ENCODE measurements around the gene TOLLIP.
"Not testable (repeated sequence)": the region's sequence is repeated elsewhere in the genome, so short reads cannot be mapped to it uniquely, and the experiment has no call there.

Gene TOLLIP

DNA sequence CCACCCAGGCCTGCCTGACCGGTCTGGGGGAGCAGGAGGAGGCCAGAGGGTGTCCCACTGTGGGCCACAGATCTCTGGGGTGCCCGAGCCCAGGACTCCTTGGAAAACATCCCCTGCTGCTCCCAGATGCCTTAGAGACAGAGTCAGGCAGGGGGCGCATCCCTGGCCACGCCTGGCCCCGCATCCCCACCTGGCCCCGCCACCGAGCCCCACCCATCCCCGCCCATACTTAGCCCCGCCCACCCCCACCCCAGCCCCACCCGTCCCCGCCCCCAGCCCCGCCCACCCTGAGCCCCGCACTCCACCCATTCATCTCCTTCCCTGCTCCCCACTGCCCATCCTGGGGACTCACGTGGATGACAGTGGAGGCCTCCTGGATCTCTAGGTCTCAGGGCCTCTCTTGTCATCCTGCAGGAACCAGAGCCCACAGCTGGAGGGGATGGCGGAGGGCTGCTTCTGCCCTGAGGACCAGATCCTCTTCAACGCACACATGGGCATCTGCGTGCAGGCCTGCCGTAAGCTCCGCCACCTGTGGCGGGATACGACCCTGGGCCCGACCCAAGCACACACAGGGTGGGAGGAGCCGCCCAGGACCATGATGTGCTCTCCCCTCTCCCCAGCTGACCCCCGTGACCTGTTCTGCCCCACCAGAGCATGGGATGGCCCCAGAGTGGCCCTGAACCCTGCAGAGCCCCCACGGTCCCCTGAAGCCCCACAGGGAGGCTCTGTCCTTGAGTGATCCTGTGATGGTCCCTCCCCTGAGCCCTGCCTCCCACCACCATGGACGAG is 53.0 kb downstream of the TOLLIP start:
- Histone ChIP-seq H3K4me3 (ENCODE audit: low read length) (no peak overlapping the region), H3K9me3 (ENCODE audit: control insufficient read depth, low read length) (no peaks in the 10 kb centered on the region), H3K27me3 (replicated peaks; ENCODE audit: control insufficient read depth, insufficient read depth, low read length) (peaks cover 3% of the 10 kb centered on the region), H3K9ac (ENCODE audit: low read length) (no peak overlapping the region), H3K4me1 (ENCODE audit: control insufficient read depth, insufficient read depth, low read length) (no peaks in the 10 kb centered on the region), H3K36me3 (ENCODE audit: control insufficient read depth, insufficient read depth, low read length, severe bottlenecking) (no peaks in the 10 kb centered on the region)
- no peak for DNase-seq (ENCODE audit: low read depth)

DNA sequence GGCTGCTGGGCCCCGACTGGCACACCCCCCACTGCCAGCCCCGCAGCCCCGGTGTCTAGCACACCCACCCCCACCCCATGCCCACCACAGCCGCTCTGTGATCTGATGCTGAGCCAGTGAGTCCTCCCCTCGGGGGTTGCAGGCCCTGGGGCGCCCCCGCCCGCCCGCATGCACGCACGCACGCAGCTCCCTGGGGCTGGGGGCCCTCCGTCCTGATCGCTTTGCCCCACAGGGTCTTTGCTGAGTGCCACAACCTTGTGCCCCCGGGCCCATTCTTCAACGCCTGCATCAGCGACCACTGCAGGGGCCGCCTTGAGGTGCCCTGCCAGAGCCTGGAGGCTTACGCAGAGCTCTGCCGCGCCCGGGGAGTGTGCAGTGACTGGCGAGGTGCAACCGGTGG is 54.3 kb downstream of the TOLLIP start:
- H3K9me3 ChIP-seq (ENCODE audit: control insufficient read depth, low read length): no peaks in the 10 kb centered on the region
- H3K9ac ChIP-seq (ENCODE audit: low read length): no peak overlapping the region
- H3K36me3 ChIP-seq (ENCODE audit: control insufficient read depth, insufficient read depth, low read length, severe bottlenecking): no peaks in the 10 kb centered on the region
- H3K4me1 ChIP-seq (ENCODE audit: control insufficient read depth, insufficient read depth, low read length): no peaks in the 10 kb centered on the region
- no peak overlapping the region for H3K4me3 ChIP-seq (ENCODE audit: low read length)
- no peak for DNase-seq (ENCODE audit: low read depth)
- H3K27me3 ChIP-seq (replicated peaks; ENCODE audit: control insufficient read depth, insufficient read depth, low read length): peaks cover 3% of the 10 kb centered on the region

DNA sequence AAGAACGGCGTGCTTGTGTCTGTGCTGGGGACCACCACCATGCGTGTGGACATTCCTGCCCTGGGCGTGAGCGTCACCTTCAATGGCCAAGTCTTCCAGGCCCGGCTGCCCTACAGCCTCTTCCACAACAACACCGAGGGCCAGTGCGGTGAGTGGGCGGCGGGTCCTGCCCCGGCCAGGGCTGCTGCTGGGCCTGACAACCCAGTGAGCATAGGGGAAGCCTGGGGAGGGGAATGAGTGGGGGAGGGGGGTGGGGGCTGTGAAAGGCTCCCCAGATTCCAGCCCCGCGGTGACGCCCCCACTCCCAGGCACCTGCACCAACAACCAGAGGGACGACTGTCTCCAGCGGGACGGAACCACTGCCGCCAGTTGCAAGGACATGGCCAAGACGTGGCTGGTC is 54.7 kb downstream of the TOLLIP start:
- Histone ChIP-seq H3K4me3 (ENCODE audit: low read length) (no peak overlapping the region), H3K4me1 (ENCODE audit: control insufficient read depth, insufficient read depth, low read length) (no peaks in the 10 kb centered on the region), H3K36me3 (ENCODE audit: control insufficient read depth, insufficient read depth, low read length, severe bottlenecking) (no peaks in the 10 kb centered on the region), H3K9me3 (ENCODE audit: control insufficient read depth, low read length) (no peaks in the 10 kb centered on the region), H3K9ac (ENCODE audit: low read length) (no peak overlapping the region), H3K27me3 (replicated peaks; ENCODE audit: control insufficient read depth, insufficient read depth, low read length) (peaks cover 3% of the 10 kb centered on the region)
- DNase-seq (ENCODE audit: low read depth): no peak

DNA sequence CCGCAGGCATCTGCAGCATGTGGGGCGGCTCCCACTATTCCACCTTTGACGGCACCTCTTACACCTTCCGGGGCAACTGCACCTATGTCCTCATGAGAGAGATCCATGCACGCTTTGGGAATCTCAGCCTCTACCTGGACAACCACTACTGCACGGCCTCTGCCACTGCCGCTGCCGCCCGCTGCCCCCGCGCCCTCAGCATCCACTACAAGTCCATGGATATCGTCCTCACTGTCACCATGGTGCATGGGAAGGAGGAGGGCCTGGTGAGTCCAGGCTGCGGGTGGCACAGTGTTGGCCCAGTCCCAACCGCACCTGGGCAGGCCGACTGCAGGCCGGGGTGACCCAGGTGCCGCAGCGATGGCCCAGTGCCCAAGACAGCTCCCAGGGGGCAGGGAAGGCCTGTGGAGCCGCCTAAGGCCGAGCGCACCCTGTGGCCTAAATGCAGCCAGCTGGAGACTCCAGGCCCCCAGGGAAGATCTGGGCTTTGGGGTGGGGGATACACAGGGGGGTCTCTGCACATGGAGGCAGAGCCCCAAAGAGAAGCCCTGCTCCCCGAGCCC is 55.3 kb downstream of the TOLLIP start:
- no peaks in the 10 kb centered on the region for H3K36me3 ChIP-seq (ENCODE audit: control insufficient read depth, insufficient read depth, low read length, severe bottlenecking)
- no peak overlapping the region for H3K4me3 ChIP-seq (ENCODE audit: low read length)
- no peak overlapping the region for H3K9ac ChIP-seq (ENCODE audit: low read length)
- H3K27me3 ChIP-seq (replicated peaks; ENCODE audit: control insufficient read depth, insufficient read depth, low read length): peaks cover 3% of the 10 kb centered on the region
- H3K9me3 ChIP-seq (ENCODE audit: control insufficient read depth, low read length): no peaks in the 10 kb centered on the region
- no peak for DNase-seq (ENCODE audit: low read depth)
- H3K4me1 ChIP-seq (ENCODE audit: control insufficient read depth, insufficient read depth, low read length): no peaks in the 10 kb centered on the region

DNA sequence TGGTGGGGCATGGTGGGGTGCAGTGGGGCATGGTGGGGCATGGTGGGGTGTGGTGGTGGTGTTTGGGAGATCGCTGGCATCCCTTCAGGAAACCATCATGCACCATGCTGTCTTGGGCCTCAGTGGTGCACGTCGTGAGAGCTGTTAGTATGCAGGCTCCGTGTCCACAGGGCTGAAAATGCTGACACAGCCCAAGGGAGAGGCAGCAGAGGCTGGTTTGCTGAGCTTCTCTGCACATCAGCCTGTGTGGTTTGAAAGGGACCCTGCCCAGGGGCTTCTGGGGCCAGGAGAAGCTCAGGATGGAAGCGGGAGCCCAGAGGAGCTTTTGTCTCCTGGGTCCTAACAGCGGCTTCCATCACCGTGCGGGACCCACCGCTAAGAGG is 56.3 kb downstream of the TOLLIP start:
- DNase-seq (ENCODE audit: low read depth): no peak
- peaks cover 3% of the 10 kb centered on the region for H3K27me3 ChIP-seq (replicated peaks; ENCODE audit: control insufficient read depth, insufficient read depth, low read length)
- H3K36me3 ChIP-seq (ENCODE audit: control insufficient read depth, insufficient read depth, low read length, severe bottlenecking): no peaks in the 10 kb centered on the region

DNA sequence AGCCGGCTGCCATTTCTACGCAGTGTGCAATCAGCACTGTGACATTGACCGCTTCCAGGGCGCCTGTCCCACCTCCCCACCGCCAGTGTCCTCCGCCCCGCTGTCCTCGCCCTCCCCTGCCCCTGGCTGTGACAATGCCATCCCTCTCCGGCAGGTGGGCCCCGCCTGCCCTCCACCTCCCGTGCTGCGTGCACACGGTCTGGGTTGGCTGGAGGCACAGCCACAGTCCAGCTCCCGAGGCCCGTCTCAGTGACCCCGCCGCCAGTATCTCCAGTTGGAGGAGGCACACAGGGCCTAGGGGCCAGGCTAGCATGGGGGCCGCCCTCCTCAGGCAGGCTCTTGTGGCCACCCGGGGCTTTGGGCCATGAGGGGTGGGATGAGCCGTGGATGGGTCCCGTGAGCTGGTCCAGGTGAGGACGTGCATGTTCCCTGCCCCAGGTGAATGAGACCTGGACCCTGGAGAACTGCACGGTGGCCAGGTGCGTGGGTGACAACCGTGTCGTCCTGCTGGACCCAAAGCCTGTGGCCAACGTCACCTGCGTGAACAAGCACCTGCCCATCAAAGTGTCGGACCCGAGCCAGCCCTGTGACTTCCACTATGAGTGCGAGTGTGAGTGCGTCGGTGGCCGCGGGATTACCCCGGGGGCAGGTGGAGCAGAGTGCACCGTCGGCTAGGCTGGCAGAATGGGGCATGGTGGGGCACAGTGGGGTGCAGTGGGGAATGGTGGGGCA is 56.9 kb downstream of the TOLLIP start:
- H3K36me3 ChIP-seq (ENCODE audit: control insufficient read depth, insufficient read depth, low read length, severe bottlenecking): no peaks in the 10 kb centered on the region
- no peak overlapping the region for H3K9ac ChIP-seq (ENCODE audit: low read length)
- H3K4me3 ChIP-seq (ENCODE audit: low read length): no peak overlapping the region
- H3K27me3 ChIP-seq (replicated peaks; ENCODE audit: control insufficient read depth, insufficient read depth, low read length): peaks cover 3% of the 10 kb centered on the region
- no peaks in the 10 kb centered on the region for H3K9me3 ChIP-seq (ENCODE audit: control insufficient read depth, low read length)
- H3K4me1 ChIP-seq (ENCODE audit: control insufficient read depth, insufficient read depth, low read length): no peaks in the 10 kb centered on the region
- no peak for DNase-seq (ENCODE audit: low read depth)

More for the DNA sequence above, 56.3 kb downstream of the TOLLIP start:
- H3K4me1 ChIP-seq (ENCODE audit: control insufficient read depth, insufficient read depth, low read length): no peaks in the 10 kb centered on the region
- H3K4me3 ChIP-seq (ENCODE audit: low read length): no peak overlapping the region
- H3K9me3 ChIP-seq (ENCODE audit: control insufficient read depth, low read length): no peaks in the 10 kb centered on the region
- H3K9ac ChIP-seq (ENCODE audit: low read length): no peak overlapping the region

DNA sequence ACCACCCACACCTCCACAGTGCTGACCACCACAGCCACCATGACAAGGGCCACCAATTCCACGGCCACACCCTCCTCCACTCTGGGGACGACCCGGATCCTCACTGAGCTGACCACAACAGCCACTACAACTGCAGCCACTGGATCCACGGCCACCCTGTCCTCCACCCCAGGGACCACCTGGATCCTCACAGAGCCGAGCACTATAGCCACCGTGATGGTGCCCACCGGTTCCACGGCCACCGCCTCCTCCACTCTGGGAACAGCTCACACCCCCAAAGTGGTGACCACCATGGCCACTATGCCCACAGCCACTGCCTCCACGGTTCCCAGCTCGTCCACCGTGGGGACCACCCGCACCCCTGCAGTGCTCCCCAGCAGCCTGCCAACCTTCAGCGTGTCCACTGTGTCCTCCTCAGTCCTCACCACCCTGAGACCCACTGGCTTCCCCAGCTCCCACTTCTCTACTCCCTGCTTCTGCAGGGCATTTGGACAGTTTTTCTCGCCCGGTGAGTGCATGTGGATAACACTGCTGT is 58.1 kb downstream of the TOLLIP start:
- Histone ChIP-seq H3K4me3 (ENCODE audit: low read length) (no peak overlapping the region), H3K9me3 (ENCODE audit: control insufficient read depth, low read length) (no peaks in the 10 kb centered on the region), H3K27me3 (replicated peaks; ENCODE audit: control insufficient read depth, insufficient read depth, low read length) (peaks cover 3% of the 10 kb centered on the region), H3K4me1 (ENCODE audit: control insufficient read depth, insufficient read depth, low read length) (no peaks in the 10 kb centered on the region), H3K36me3 (ENCODE audit: control insufficient read depth, insufficient read depth, low read length, severe bottlenecking) (no peaks in the 10 kb centered on the region), H3K9ac (ENCODE audit: low read length) (no peak overlapping the region)
- DNase-seq (ENCODE audit: low read depth): no peak

DNA sequence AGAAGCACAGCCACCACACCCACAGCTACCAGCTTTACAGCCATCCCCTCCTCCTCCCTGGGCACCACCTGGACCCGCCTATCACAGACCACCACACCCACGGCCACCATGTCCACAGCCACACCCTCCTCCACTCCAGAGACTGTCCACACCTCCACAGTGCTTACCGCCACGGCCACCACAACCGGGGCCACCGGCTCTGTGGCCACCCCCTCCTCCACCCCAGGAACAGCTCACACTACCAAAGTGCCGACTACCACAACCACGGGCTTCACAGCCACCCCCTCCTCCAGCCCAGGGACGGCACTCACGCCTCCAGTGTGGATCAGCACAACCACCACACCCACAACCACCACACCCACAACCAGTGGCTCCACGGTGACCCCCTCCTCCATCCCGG is 59.0 kb downstream of the TOLLIP start:
- not testable (repeated sequence) for H3K9ac ChIP-seq (ENCODE audit: low read length); H3K4me1 ChIP-seq (ENCODE audit: control insufficient read depth, insufficient read depth, low read length); H3K4me3 ChIP-seq (ENCODE audit: low read length); DNase-seq (ENCODE audit: low read depth); H3K9me3 ChIP-seq (ENCODE audit: control insufficient read depth, low read length); H3K27me3 ChIP-seq (replicated peaks; ENCODE audit: control insufficient read depth, insufficient read depth, low read length); H3K36me3 ChIP-seq (ENCODE audit: control insufficient read depth, insufficient read depth, low read length, severe bottlenecking)

DNA sequence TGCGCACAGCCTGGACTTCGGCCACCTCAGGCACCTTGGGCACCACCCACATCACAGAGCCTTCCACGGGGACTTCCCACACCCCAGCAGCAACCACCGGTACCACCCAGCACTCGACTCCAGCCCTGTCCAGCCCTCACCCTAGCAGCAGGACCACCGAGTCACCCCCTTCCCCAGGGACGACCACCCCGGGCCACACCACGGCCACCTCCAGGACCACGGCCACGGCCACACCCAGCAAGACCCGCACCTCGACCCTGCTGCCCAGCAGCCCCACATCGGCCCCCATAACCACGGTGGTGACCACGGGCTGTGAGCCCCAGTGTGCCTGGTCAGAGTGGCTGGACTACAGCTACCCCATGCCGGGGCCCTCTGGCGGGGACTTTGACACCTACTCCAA is 60.5 kb downstream of the TOLLIP start:
- not testable (repeated sequence) for H3K4me1 ChIP-seq (ENCODE audit: control insufficient read depth, insufficient read depth, low read length); H3K27me3 ChIP-seq (replicated peaks; ENCODE audit: control insufficient read depth, insufficient read depth, low read length); H3K36me3 ChIP-seq (ENCODE audit: control insufficient read depth, insufficient read depth, low read length, severe bottlenecking); H3K9ac ChIP-seq (ENCODE audit: low read length); H3K9me3 ChIP-seq (ENCODE audit: control insufficient read depth, low read length); DNase-seq (ENCODE audit: low read depth); H3K4me3 ChIP-seq (ENCODE audit: low read length)

DNA sequence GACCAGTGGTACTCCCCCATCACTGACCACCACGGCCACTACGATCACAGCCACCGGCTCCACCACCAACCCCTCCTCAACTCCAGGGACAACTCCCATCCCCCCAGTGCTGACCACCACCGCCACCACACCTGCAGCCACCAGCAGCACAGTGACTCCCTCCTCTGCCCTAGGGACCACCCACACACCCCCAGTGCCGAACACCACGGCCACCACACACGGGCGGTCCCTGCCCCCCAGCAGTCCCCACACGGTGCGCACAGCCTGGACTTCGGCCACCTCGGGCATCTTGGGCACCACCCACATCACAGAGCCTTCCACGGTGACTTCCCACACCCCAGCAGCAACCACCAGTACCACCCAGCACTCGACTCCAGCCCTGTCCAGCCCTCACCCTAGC is 62.4 kb downstream of the TOLLIP start:
- not testable (repeated sequence) for H3K9ac ChIP-seq (ENCODE audit: low read length); H3K36me3 ChIP-seq (ENCODE audit: control insufficient read depth, insufficient read depth, low read length, severe bottlenecking); H3K4me3 ChIP-seq (ENCODE audit: low read length); H3K9me3 ChIP-seq (ENCODE audit: control insufficient read depth, low read length); H3K4me1 ChIP-seq (ENCODE audit: control insufficient read depth, insufficient read depth, low read length); H3K27me3 ChIP-seq (replicated peaks; ENCODE audit: control insufficient read depth, insufficient read depth, low read length); DNase-seq (ENCODE audit: low read depth)

DNA sequence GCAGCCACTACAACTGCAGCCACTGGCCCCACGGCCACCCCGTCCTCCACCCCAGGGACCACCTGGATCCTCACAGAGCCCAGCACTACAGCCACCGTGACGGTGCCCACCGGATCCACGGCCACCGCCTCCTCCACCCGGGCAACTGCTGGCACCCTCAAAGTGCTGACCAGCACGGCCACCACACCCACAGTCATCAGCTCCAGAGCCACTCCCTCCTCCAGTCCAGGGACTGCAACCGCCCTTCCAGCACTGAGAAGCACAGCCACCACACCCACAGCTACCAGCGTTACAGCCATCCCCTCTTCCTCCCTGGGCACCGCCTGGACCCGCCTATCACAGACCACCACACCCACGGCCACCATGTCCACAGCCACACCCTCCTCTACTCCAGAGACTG is 63.1 kb downstream of the TOLLIP start:
- H3K9me3 ChIP-seq (ENCODE audit: control insufficient read depth, low read length); DNase-seq (ENCODE audit: low read depth); H3K9ac ChIP-seq (ENCODE audit: low read length); H3K27me3 ChIP-seq (replicated peaks; ENCODE audit: control insufficient read depth, insufficient read depth, low read length); H3K4me3 ChIP-seq (ENCODE audit: low read length); H3K36me3 ChIP-seq (ENCODE audit: control insufficient read depth, insufficient read depth, low read length, severe bottlenecking); H3K4me1 ChIP-seq (ENCODE audit: control insufficient read depth, insufficient read depth, low read length): not testable (repeated sequence)
